HEK293 (cell line): Measurements from ENCODE around the gene POLR1D.

ENCODE experiments used
- CTCF ChIA-PET: fragments of 350-600 bp; formaldehyde crosslinking; extraction: SDS; loops from one replicate; lab custom pipeline; 2021; ENCODE audit warnings: antibody characterized with exemption; lab: Yijun Ruan, JAX
- POLR2A ChIA-PET: fragments of 300-600 bp; formaldehyde crosslinking; extraction: SDS; loops from one replicate; lab custom pipeline; 2020; ENCODE audit warnings: antibody characterized with exemption, inconsistent platforms; lab: Yijun Ruan, JAX
- H3K27ac ChIP-seq: fragments of 200-500 bp; sonication (Bioruptor generic); 2 replicates; pipeline ENCODE4 v1.5.1; 2014; ENCODE audit warnings: low read depth, low read length, control low read depth, inconsistent platforms; ENCODE audit errors: extremely low read depth
- H3K36me3 ChIP-seq, 2 experiments: fragments of 200-500 bp in 1 of 2; sonication (Bioruptor generic) in 1 of 2; 1 replicate in 1 of 2; 2 replicates in 1 of 2; pipeline ENCODE4 v1.5.1; 2014 to 2017; ENCODE audit warnings: inconsistent platforms in 2 of 2, low read length in 2 of 2; ENCODE audit not compliant: control insufficient read depth in 2 of 2, insufficient read depth in 1 of 2
- H3K4me1 ChIP-seq: fragments of 200-500 bp; sonication (Bioruptor generic); 2 replicates; pipeline ENCODE4 v1.5.1; 2014; ENCODE audit warnings: mild to moderate bottlenecking, low read length, inconsistent platforms; ENCODE audit not compliant: control insufficient read depth, insufficient read depth
- H3K4me3 ChIP-seq: 2 replicates; pipeline ENCODE4 v1.5.1; 2011; ENCODE audit warnings: low read depth, mild to moderate bottlenecking, control low read depth, low read length, moderate library complexity
- H3K9me3 ChIP-seq: fragments of 200-500 bp; sonication (Bioruptor generic); 2 replicates; pipeline ENCODE4 v1.5.1; 2014; ENCODE audit warnings: low read depth, low read length, inconsistent platforms; ENCODE audit not compliant: control insufficient read depth, insufficient read depth
- BCL11A ChIP-seq: fragments of 450-650 bp; formaldehyde crosslinking; IDR thresholded peaks from 2 replicates; pipeline ENCODE4 v1.5.1; 2016; ENCODE audit warnings: low read depth, missing biosample characterization, missing genetic modification characterization
- HOXD13 ChIP-seq: sonication (generic); formaldehyde crosslinking; IDR thresholded peaks from 2 replicates; pipeline ENCODE4 v1.8.0; 2022; ENCODE audit warnings: missing genetic modification reagents, borderline replicate concordance
- KLF7 ChIP-seq: fragments of 450-650 bp; formaldehyde crosslinking; IDR thresholded peaks from 2 replicates; pipeline ENCODE4 v1.5.1; 2016; ENCODE audit warnings: missing biosample characterization, missing genetic modification characterization, borderline replicate concordance
- OSR2 ChIP-seq: fragments of 450-650 bp; formaldehyde crosslinking; IDR thresholded peaks from 2 replicates; pipeline ENCODE4 v1.5.1; 2016; ENCODE audit warnings: missing biosample characterization, missing genetic modification characterization
- SALL2 ChIP-seq: fragments of 450-650 bp; formaldehyde crosslinking; IDR thresholded peaks from 2 replicates; pipeline ENCODE4 v1.5.0; 2017; ENCODE audit warnings: missing biosample characterization, mild to moderate bottlenecking, missing genetic modification characterization, borderline replicate concordance
- ZBTB21 ChIP-seq: fragments of 450-650 bp; formaldehyde crosslinking; IDR thresholded peaks from 2 replicates; pipeline ENCODE4 v1.5.1; 2017; ENCODE audit warnings: missing biosample characterization, missing genetic modification characterization
- ZNF121 ChIP-seq: fragments of 450-650 bp; formaldehyde crosslinking; IDR thresholded peaks from 2 replicates; pipeline ENCODE4 v1.5.1; 2016; ENCODE audit warnings: missing biosample characterization, missing genetic modification characterization
- ZNF2 ChIP-seq: fragments of 450-650 bp; formaldehyde crosslinking; IDR thresholded peaks from 2 replicates; pipeline ENCODE4 v1.5.1; 2016; ENCODE audit warnings: missing biosample characterization, missing genetic modification characterization
- ZNF24 ChIP-seq: fragments of 450-650 bp; formaldehyde crosslinking; IDR thresholded peaks from 2 replicates; pipeline ENCODE4 v1.5.1; 2016; ENCODE audit warnings: missing biosample characterization, missing genetic modification characterization
- ZNF391 ChIP-seq: fragments of 450-650 bp; formaldehyde crosslinking; IDR thresholded peaks from 2 replicates; pipeline ENCODE4 v1.5.1; 2016; ENCODE audit warnings: low read depth, missing biosample characterization, missing genetic modification characterization, borderline replicate concordance
- ZNF423 ChIP-seq: fragments of 450-650 bp; formaldehyde crosslinking; IDR thresholded peaks from 2 replicates; pipeline ENCODE4 v1.5.1; 2016; ENCODE audit warnings: missing biosample characterization, missing genetic modification characterization
- ZNF433 ChIP-seq: fragments of 450-650 bp; formaldehyde crosslinking; IDR thresholded peaks from 2 replicates; pipeline ENCODE4 v1.5.1; 2016; ENCODE audit warnings: missing biosample characterization, missing genetic modification characterization, low read depth
- ZNF623 ChIP-seq: fragments of 450-650 bp; formaldehyde crosslinking; IDR thresholded peaks from 2 replicates; pipeline ENCODE4 v1.5.1; 2016; ENCODE audit warnings: missing biosample characterization, missing genetic modification characterization
- ZNF624 ChIP-seq: fragments of 450-650 bp; formaldehyde crosslinking; IDR thresholded peaks from 2 replicates; pipeline ENCODE4 v1.5.1; 2017; ENCODE audit warnings: missing biosample characterization, missing genetic modification characterization
- ZNF660 ChIP-seq: fragments of 450-650 bp; IDR thresholded peaks from 2 replicates; pipeline ENCODE4 v1.5.1; 2018; ENCODE audit warnings: missing biosample characterization, mild to moderate bottlenecking, missing genetic modification characterization
- ZNF792 ChIP-seq: fragments of 450-650 bp; formaldehyde crosslinking; IDR thresholded peaks from 2 replicates; pipeline ENCODE4 v1.5.1; 2016; ENCODE audit warnings: missing biosample characterization, missing genetic modification characterization
- ZNF843 ChIP-seq: fragments of 450-650 bp; formaldehyde crosslinking; IDR thresholded peaks from 2 replicates; pipeline ENCODE4 v1.5.1; 2016; ENCODE audit warnings: missing biosample characterization, missing genetic modification characterization
- TF ChIP-seq, protein P1 (sequence below): fragments of 450-650 bp; formaldehyde crosslinking; IDR thresholded peaks from 2 replicates; pipeline ENCODE4 v1.5.1; 2016; ENCODE audit warnings: missing biosample characterization, missing genetic modification characterization
- TF ChIP-seq, protein P2 (sequence below): fragments of 450-650 bp; formaldehyde crosslinking; IDR thresholded peaks from 2 replicates; pipeline ENCODE4 v1.5.1; 2016; ENCODE audit warnings: missing biosample characterization, missing genetic modification characterization
- TF ChIP-seq, protein P3 (sequence below): fragments of 450-650 bp; formaldehyde crosslinking; IDR thresholded peaks from 2 replicates; pipeline ENCODE4 v1.5.1; 2016; ENCODE audit warnings: missing biosample characterization, missing genetic modification characterization, borderline replicate concordance

Gene POLR1D

DNA sequence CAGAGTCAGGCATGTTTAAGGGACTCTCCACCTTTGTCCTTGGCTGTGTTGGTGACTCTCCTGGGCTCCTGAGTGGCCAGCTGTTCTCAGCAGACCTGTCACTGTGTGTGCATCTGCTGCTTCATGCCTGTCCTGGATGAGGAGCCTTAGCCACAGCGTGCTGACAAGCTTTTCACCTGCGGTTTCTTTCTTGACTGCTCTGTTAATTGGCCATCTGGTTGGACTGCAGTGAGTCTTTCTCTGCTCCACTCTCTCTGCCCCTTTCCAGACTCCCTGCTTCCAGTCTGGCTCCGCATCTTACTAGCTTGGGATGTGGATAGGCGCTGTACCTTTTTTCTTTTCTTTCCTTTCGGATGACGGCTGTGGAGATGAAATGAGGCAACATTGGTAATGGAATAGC lies 38.8 kb downstream of the POLR1D start:
- H3K4me1 ChIP-seq = no peaks in the 10 kb centered on the region
- no peaks in the 10 kb centered on the region for H3K9me3 ChIP-seq
- no peak overlapping the region for H3K27ac ChIP-seq
- peaks cover 0 to 9% of the 10 kb centered on the region in 2 experiments; a peak in 1 of 3 replicates for H3K36me3 ChIP-seq
- CTCF ChIA-PET = no interaction called here
- TF ChIP-seq ZNF660 (tag by site-specific recombination) (no peak), ZNF433 (tag by site-specific recombination) (no peak), ZBTB21 (no peak), SALL2 (tag by site-specific recombination) (no peak), ZNF423 (tag by site-specific recombination) (no peak), BCL11A (tag by site-specific recombination) (no peak), ZNF121 (tag by site-specific recombination) (no peak), ZNF391 (tag by site-specific recombination) (no peak), ZNF843 (tag by site-specific recombination) (no peak), ZNF24 (tag by site-specific recombination) (no peak), OSR2 (no peak), ZNF623 (tag by site-specific recombination) (no peak), ZNF792 (no peak), HOXD13 (no peak)
- TF ChIP-seq, protein P1, sequence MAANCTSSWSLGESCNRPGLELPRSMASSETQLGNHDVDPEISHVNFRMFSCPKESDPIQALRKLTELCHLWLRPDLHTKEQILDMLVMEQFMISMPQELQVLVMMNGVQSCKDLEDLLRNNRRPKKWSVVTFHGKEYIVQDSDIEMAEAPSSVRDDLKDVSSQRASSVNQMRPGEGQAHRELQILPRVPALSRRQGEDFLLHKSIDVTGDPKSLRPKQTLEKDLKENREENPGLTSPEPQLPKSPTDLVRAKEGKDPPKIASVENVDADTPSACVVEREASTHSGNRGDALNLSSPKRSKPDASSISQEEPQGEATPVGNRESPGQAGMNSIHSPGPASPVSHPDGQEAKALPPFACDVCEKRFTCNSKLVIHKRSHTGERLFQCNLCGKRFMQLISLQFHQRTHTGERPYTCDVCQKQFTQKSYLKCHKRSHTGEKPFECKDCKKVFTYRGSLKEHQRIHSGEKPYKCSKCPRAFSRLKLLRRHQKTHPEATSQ (tag by site-specific recombination) = no peak
- TF ChIP-seq, all 188 proteins: peak for 0
- H3K4me3 ChIP-seq = no peak overlapping the region
- POLR2A ChIA-PET = interaction anchor here (0.5 kb wide), 1 partner anchor 33 kb away, joined by 4 read pairs; no protein-coding TSS in a partner anchor

DNA sequence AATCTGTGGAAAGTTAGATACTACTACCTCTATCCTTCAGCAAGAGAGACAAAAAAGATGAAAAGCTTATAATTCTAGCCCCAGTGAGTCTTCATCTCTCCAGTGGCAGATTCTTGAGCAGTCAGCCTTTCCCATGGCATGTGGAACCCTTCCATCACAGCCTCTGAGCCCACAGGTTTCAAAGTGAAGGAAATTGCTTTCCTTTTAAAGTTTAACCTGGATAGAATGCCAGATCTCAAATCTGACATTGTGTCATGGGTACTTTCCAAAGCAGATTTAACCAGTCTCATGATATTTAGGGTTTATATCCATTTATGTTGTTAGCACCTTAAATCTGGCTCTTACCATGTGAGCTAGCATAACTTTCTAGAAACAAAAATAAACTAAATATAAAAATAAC lies 39.3 kb downstream of the POLR1D start:
- H3K36me3 ChIP-seq = peaks cover 0 to 14% of the 10 kb centered on the region in 2 experiments; a peak in 1 of 3 replicates
- H3K4me3 ChIP-seq = no peak overlapping the region
- H3K9me3 ChIP-seq = no peaks in the 10 kb centered on the region
- ChIA-PET POLR2A (no interaction called here), CTCF (no interaction called here)
- TF ChIP-seq, protein P2, sequence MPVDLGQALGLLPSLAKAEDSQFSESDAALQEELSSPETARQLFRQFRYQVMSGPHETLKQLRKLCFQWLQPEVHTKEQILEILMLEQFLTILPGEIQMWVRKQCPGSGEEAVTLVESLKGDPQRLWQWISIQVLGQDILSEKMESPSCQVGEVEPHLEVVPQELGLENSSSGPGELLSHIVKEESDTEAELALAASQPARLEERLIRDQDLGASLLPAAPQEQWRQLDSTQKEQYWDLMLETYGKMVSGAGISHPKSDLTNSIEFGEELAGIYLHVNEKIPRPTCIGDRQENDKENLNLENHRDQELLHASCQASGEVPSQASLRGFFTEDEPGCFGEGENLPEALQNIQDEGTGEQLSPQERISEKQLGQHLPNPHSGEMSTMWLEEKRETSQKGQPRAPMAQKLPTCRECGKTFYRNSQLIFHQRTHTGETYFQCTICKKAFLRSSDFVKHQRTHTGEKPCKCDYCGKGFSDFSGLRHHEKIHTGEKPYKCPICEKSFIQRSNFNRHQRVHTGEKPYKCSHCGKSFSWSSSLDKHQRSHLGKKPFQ (tag by site-specific recombination) = no peak
- TF ChIP-seq, protein P3, sequence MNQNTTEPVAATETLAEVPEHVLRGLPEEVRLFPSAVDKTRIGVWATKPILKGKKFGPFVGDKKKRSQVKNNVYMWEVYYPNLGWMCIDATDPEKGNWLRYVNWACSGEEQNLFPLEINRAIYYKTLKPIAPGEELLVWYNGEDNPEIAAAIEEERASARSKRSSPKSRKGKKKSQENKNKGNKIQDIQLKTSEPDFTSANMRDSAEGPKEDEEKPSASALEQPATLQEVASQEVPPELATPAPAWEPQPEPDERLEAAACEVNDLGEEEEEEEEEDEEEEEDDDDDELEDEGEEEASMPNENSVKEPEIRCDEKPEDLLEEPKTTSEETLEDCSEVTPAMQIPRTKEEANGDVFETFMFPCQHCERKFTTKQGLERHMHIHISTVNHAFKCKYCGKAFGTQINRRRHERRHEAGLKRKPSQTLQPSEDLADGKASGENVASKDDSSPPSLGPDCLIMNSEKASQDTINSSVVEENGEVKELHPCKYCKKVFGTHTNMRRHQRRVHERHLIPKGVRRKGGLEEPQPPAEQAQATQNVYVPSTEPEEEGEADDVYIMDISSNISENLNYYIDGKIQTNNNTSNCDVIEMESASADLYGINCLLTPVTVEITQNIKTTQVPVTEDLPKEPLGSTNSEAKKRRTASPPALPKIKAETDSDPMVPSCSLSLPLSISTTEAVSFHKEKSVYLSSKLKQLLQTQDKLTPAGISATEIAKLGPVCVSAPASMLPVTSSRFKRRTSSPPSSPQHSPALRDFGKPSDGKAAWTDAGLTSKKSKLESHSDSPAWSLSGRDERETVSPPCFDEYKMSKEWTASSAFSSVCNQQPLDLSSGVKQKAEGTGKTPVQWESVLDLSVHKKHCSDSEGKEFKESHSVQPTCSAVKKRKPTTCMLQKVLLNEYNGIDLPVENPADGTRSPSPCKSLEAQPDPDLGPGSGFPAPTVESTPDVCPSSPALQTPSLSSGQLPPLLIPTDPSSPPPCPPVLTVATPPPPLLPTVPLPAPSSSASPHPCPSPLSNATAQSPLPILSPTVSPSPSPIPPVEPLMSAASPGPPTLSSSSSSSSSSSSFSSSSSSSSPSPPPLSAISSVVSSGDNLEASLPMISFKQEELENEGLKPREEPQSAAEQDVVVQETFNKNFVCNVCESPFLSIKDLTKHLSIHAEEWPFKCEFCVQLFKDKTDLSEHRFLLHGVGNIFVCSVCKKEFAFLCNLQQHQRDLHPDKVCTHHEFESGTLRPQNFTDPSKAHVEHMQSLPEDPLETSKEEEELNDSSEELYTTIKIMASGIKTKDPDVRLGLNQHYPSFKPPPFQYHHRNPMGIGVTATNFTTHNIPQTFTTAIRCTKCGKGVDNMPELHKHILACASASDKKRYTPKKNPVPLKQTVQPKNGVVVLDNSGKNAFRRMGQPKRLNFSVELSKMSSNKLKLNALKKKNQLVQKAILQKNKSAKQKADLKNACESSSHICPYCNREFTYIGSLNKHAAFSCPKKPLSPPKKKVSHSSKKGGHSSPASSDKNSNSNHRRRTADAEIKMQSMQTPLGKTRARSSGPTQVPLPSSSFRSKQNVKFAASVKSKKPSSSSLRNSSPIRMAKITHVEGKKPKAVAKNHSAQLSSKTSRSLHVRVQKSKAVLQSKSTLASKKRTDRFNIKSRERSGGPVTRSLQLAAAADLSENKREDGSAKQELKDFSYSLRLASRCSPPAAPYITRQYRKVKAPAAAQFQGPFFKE (tag by site-specific recombination) = no peak
- TF ChIP-seq OSR2 (no peak), ZNF2 (tag by site-specific recombination) (no peak), KLF7 (no peak), ZNF624 (tag by site-specific recombination) (no peak)
- no peaks in the 10 kb centered on the region for H3K4me1 ChIP-seq
- no peak overlapping the region for H3K27ac ChIP-seq
